ENCODE measurements around the gene BIRC3.
"Not testable (repeated sequence)": the region's sequence is repeated elsewhere in the genome, so short reads cannot be mapped to it uniquely, and the experiment has no call there.

The BIRC3 gene

DNA sequence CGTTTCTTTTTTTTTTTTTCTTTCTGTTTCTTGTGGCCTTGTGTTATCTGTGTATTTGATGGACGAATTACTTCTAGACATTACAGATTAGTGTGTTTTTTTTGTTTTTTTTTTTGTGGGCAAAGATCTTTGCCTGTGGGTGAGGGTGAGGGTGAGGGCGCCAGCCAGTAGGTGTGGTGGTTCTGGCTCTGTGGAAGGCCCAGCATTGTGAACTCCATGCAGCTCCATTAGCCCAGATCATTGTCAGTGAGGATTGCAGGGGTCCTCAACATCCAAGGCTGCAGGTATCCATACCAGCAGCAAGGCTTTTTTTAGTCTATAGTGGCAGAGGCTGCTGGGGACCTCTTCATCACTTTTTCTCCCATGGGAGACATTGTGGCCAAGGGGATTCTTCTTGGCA is 43.4 kb downstream of the BIRC3 start:
- peak; percentile 41 for DNase-seq (ENCODE audit: low read depth, low spot score)
- no peak overlapping the region for H3K4me3 ChIP-seq (ENCODE audit: low read length)

DNA sequence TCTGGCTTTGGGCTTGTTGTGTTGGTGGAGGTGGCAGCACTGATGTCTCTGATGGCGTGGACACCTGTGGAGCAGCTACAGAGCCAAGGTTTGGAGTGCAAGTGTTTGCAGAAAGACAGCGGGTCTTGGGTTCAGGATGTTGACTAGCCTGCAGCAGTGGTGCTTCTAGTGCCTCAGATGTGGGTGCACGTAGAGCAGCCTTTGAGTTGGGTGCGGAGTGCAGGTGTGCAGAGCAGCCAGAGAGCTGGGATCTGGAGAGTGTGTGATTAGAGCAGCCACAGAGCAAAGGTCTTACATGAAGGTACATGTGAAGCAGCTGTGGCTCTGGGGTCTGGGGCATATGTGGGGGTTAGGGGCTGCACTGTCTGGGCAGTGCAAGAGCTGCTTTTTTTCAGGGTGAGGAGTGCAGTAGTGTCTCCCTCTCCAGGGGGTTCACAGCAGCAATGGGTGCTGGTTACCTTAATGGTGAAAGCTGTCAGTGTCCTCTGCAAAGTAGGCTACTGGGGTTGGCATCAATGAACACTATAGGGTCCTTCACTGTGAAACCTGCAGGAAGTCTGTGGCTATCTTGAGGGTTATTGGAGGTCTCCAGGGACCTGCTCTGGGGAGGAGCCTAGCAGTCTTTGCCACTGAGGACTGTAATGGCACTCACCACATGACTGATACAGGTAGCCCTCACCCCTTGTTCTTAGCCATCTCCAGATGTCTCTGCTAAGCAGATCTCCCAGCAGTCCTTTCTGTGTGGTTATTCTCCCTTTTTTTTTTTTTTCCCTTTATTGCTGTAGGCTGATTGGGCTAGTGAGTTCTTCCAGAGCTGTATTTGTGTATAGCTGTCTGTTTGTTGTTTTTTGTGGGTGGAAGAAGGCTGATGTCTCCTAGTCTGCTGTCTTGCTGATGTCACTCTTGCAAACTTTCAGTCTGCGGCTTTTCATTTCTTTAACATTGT is 44.1 kb downstream of the BIRC3 start:
- H3K4me3 ChIP-seq (ENCODE audit: low read length), result peak overlapping the region; percentile 16; the same call in 1 of the 2 replicates
- DNase-seq (ENCODE audit: low read depth, low spot score), result peak; percentile 98

DNA sequence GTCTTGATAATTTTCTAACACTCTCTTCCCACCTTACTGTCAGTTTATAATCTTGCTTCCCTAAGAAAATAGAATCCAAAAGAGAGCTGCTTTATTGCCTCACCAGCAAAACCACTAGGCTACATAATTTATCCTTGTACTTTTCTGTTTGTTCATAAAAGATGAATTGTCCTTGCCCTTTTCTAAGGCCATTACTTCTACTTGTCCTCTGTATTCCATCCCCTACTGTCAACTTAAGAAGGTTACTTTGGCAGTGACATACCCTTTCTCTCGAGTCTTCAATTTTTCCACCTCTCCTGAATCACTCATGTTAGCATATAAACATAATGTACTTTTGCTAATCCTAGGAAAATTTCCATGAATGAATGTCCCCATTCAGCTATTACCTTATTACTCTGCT is 47.7 kb downstream of the BIRC3 start:
- no peak overlapping the region for H3K4me3 ChIP-seq (ENCODE audit: low read length)
- no peak for DNase-seq (ENCODE audit: low read depth, low spot score)

DNA sequence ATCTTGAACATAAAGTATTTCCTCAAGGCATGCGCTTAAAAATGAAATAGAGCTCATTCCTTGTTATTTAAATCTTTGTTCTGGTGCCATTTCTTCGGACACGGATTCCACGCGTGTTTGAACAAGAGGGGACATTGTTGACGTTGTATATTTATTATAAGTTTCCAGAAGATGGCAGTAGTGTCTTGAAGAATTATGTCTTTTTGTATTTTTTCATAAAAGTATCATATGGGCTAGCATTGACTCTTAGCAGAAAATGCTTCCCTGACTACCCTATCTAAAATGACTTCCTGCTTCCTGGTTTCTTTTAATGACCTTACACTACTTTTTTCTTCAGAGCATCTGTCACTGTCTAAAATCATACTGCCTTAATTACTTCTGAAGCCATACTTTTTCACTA is 50.1 kb downstream of the BIRC3 start:
- peak; percentile 35 for DNase-seq (ENCODE audit: low read depth, low spot score)
- no peak overlapping the region for H3K4me3 ChIP-seq (ENCODE audit: low read length)

DNA sequence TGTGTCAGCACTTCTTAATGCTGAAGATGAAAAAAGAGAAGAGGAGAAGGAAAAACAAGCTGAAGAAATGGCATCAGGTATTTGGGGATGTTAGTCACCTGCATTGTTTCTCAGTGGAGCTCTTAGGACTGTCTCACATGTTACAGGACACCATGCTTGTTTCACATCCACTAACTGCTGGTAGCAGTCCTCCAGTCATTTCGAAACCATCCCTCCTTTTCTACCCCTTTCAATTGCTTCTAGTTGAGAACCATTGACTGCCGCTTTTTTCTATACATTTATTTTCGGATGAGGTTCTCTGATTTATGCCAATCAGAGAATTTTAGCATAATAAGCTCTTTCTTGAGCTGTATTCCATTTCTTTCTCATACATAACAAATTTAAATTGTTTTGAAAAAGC is 51.2 kb downstream of the BIRC3 start:
- H3K4me3 ChIP-seq (ENCODE audit: low read length), result no peak overlapping the region
- no peak for DNase-seq (ENCODE audit: low read depth, low spot score)

DNA sequence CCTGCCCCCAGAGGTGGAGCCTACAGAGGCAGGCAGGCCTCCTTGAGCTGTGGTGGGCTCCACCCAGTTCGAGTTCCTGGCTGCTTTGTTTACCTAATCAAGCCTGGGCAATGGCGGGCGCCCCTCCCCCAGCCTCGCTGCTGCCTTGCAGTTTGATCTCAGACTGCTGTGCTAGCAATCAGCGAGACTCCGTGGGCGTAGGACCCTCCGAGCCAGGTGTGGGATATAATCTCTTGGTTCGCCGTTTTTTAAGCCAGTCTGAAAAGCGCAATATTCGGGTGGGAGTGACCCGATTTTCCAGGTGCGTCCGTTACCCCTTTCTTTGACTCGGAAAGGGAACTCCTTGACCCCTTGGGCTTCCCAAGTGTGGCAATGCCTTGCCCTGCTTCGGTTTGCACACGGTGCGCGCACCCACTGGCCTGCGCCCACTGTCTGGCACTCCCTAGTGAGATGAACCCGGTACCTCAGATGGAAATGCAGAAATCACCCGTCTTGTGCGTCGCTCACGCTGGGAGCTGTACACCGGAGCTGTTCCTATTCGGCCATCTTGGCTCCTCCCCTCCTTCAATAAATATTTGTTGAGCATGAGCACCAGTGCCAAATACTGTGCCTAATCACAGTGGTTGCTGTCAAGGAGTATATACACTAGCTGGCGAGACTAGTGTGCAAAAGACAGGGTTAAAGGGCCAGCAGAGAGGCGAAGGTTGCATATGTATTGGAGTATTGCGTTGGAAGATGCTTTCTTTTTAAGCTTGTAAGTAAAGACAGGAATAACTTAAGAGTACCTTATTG is 57.5 kb downstream of the BIRC3 start:
- H3K4me3 ChIP-seq (ENCODE audit: low read length), result peak overlapping the region; percentile 53
- not testable (repeated sequence) for DNase-seq (ENCODE audit: low read depth, low spot score)

DNA sequence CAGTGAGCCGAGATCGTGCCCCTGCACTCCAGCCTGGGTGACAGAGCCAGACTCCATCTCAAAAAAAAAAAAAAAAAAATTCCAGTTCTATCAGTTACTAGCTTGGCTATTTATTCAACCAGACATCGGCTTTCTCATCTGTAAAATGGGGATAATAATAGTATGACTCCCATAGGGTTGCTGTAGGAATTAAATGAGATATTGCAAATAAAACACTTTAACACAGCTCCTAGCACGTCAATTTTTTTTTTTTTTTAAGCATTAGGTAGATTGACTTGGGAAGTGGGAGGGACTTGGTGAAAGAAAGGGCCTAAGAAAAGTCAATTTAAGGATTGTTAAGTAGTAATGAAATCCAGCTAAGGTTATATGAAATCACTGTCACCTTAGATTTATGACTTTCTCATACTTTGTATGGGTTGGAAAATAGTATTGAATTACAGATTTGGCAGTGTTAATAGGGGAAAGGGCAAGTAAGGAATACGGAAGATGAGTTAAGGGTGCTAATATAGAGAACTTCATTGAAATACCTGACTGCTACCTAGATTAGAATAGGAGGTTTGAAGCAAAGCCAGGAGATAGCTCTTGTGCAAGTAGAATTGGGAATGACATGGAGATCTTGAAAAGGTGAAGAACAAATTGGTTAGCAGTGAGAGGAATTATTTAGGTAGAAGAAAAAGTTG is 58.6 kb downstream of the BIRC3 start:
- H3K4me3 ChIP-seq (ENCODE audit: low read length), result no peak overlapping the region
- DNase-seq (ENCODE audit: low read depth, low spot score), result no peak

DNA sequence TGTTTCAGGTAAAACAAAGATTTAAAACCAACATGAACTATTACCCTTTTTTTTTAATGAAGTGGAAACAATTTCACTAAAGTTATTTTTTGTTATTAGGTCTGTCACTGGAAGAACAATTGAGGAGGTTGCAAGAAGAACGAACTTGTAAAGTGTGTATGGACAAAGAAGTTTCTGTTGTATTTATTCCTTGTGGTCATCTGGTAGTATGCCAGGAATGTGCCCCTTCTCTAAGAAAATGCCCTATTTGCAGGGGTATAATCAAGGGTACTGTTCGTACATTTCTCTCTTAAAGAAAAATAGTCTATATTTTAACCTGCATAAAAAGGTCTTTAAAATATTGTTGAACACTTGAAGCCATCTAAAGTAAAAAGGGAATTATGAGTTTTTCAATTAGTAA is 60.6 kb downstream of the BIRC3 start:
- DNase-seq (ENCODE audit: low read depth, low spot score), result no peak
- H3K4me3 ChIP-seq (ENCODE audit: low read length), result no peak overlapping the region

DNA sequence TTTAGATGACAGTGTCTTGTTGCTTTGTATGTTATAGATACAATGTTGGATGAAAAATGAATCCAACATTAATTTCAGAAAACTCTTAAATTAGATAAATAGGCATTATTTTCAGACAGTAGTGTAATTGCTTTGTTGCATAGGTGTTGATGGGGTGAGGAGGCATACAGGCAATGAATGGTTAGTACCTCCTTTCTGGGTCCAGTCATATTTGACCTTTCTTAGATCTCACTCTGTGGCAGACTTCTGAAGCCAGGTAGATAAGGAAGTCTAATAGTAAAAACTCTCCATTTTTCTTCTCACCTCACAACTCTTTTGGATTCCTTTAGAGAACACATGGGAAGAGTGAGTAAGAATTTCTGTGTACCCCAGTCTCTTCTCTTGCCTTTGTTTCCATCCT is 61.5 kb downstream of the BIRC3 start:
- no peak overlapping the region for H3K4me3 ChIP-seq (ENCODE audit: low read length)
- no peak for DNase-seq (ENCODE audit: low read depth, low spot score)

DNA sequence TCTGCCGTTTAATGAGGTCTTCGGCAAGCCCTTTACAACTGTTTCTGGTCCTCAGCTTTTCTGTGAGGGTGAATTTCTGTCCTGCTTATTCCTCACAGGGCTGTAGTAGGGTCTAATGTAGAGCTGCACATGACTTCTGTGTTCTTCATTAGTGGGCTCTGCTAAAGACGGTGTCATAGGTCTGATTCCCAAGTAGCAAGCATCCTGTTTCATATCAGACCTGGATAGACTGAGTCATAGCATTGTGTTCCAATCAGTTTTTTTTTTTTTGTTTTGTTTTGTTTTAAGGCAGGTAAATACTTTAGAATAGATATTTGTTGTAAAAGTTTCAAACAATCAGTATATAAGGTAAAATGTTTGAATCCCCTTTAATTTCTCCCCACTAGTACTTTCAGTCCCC is 65.1 kb downstream of the BIRC3 start:
- no peak overlapping the region for H3K4me3 ChIP-seq (ENCODE audit: low read length)
- no peak for DNase-seq (ENCODE audit: low read depth, low spot score)

DNA sequence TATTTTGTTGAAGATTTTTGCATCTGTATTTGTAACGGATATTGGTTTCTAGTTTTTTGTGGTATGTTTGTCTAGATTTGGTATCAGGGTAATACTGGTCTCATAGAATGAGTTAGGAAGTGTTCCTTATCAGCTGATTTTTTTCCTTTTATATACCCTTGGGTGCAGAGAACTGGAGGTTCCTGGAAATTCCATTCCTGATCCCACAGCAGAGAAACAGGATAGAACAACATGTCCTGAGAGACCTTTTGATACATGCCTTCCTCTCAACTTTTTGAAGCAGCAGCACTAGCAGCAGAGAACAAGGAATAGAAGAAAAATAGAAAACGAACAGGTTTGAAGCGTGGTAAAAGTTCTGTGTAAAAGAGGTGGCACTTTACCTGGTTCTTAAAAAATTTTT is 66.6 kb downstream of the BIRC3 start:
- no peak for DNase-seq (ENCODE audit: low read depth, low spot score)
- no peak overlapping the region for H3K4me3 ChIP-seq (ENCODE audit: low read length)

DNA sequence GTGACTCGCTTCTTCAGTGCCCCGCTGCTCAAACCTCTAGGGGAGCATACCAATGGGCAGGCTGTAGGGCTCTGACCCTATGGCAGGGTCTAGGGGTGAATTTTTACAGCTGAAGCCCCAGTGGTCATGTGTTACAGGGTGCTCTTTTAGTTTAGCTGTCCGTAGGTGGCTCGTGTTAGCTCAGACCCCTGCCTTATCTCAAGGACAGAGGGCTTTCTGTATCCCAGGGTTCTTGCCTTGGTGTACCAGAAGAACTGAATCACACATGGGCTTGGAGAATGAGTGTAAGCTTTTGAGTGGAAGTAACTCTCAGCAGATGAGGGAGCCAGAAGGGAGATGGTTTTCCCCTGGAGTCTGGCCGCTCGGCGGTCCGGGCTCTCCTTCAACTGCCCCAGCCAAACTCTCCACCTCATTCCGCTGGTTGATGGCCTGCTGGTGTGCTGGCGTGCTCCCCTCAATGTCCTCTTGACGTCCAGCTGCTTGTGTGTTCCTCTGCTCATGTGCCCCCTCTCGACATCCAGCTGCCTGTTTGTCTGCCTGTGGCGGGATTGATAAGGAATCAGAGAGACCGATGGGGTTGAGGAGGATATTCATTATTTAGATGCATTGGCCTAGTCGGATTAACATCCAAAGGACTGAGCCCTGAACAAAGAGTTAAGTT is 67.3 kb downstream of the BIRC3 start:
- DNase-seq (ENCODE audit: low read depth, low spot score), result no peak

DNA sequence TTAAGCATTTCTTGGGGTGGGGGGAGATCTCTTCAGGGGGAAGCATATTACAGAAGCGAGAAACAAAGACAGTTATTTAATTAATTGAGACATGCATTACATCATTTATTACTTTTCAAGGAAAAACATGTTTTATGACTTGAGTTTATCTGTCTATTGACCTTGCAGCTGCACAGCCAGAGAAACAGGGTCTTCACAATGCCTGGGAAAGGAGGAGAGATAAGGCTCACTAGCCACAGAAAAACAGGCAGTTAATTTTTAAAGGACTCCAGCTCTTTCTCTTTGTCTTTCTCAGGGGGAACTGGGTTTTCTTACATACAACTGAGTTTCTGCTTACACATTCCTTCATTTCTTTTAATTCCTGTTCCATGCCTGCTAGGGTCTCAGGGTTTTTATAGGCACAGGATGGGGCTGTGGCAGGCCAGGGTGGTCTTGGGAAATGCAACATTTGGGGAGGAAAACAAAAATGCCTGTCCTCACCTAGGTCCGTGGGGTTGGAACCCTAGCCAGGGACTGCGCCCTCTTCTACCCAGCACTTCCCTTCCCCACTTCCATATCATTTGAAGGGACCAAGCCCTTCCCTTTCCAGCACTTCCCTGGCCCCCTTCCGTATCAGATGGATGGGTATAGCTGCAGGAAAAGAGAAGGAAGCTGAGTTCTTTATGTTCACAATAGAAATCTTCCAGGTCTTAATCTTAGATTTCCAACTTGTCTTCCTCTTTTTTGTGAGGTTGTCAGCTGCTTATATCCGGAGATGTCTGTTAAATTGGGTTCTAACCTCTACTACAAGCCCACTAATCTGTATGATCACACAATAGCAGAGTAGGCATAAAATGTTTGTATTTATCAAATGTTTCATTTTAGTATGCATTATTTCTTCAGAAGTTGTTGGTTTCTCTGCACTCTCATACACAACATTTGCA is 68.1 kb downstream of the BIRC3 start:
- no peak overlapping the region for H3K4me3 ChIP-seq (ENCODE audit: low read length)
- no peak for DNase-seq (ENCODE audit: low read depth, low spot score)

More for the DNA sequence above, 67.3 kb downstream of the BIRC3 start:
- no peak overlapping the region for H3K4me3 ChIP-seq (ENCODE audit: low read length)

DNA sequence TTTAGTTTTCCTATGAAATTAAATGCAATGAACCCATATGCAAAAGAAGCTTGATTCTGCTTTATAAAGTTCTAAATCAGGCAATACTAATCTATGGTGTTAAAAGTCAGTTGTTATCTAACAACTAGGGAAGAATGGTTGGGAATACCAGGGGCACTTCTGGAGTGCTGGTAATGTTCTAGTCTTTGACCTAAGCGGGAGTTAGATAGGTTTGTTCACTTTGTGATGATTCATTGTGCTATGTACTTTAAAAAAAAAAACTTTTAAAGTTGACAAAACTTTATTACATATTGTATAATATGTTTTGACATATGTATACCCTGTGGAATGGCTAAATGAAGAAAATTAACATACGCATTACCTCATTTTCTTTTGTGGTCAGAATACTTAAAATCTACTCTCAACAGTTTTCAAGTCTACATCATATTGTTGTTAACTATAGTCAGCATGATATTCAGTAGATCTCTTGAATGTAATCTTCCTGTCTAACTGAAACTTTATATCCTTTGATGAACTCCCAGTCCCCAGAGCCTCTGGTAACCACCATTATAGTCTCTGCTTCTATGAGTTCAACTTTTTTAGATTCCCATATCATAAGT is 69.0 kb downstream of the BIRC3 start:
- no peak overlapping the region for H3K4me3 ChIP-seq (ENCODE audit: low read length)
- peak; percentile 53 for DNase-seq (ENCODE audit: low read depth, low spot score)

DNA sequence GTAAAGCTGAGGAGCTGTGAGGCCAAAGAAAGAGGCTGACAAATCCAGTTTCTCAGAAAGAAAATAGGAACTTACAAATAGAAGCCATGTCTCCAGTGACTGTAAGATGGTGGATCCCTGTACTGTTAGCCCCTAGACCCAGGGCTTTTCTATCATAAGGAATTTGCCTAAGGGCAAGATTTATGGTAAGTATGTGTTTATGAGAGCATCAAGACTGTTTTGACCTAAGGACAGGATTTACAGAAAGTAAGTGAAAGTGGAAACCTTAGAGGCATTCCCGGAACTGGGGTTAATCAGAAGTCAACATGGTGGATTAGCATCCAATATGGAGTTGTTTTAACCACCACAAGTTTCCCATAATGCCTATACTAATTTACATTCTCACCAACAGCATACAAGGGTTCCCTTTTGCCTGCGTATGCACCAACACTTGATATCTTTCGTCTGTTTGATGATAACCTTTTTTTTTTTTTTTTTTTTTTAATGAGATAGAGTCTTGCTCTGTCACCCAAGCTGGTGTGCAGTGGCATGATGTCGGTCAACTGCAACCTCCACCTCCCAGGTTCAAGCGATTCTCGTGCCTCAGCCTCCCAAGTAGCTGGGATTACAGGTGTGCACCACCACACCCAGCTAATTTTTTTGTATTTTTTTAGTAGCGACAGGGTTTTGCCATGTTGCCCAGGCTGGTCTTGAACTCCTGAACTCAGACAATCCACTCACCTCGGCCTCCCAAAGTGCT is 69.9 kb downstream of the BIRC3 start:
- no peak for DNase-seq (ENCODE audit: low read depth, low spot score)
- H3K4me3 ChIP-seq (ENCODE audit: low read length), result no peak overlapping the region

Data from Jurkat, Clone E6-1 (cell line).